GM19099 (cell line): Measurements from ENCODE around the gene SLC5A12.

ENCODE experiments used
- POLR2A ChIP-seq: IDR thresholded peaks from 3 replicates; pipeline ENCODE4 v1.6.1; 2011; ENCODE audit warnings: low read depth; ENCODE audit not compliant: insufficient read length; ENCODE audit errors: extremely low read depth

The SLC5A12 gene

DNA sequence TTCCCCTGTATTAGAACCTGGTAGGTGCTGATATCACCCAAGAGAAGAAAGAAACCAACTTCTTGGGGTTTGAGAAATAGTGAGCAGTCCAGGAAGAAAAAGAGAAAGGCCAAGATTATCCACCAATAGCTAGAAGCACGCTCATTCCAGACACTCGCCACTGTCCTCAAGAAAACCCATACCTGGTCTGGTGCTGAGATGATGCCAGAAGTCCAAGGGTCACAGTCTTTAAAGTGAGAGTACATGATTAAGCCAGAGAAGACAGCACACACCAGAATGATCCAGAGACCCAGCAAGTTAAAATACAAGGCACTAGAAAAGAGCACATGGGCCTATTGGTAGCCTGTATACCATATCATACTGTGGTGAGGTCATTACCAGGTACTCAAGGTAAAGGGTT is 23.6 kb downstream of the SLC5A12 start:
- TF ChIP-seq POLR2A: no peak

DNA sequence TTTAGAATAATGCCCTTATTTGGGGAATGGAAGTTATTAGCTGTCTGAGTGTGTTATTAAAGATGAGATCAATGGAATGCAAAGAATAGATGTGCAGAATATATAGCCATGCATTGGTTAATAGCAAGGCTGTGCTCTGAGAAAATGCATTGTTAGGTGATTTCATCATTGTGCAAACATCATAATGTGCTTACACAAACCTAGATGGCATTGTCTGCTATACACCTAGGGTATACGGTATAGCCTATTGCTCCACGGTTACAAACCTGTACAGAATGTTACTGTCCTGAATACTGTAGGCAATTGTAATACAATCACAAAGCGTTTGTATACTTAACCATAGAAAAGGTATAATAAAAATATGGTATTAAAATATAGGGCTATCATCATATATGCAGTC is 25.5 kb downstream of the SLC5A12 start:
- TF ChIP-seq POLR2A: no peak

DNA sequence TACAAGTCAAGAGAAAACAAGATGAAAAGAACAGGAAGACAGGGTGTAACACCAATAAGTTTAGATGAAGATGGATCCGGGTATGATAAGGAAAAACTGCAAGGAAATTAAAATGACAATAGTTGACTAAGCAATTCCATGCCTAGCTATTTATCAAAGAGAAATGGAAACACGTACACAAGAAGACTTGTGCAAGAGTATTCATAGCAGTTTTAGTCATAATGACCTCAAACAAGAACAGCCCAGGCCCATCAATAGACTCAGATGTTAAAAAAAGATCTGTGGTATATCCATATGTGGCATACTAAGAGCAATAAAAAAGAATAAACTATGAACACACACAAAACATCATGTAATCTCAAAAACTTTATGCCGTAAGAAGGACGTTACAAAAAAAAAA is 33.2 kb downstream of the SLC5A12 start:
- TF ChIP-seq POLR2A: no peak

DNA sequence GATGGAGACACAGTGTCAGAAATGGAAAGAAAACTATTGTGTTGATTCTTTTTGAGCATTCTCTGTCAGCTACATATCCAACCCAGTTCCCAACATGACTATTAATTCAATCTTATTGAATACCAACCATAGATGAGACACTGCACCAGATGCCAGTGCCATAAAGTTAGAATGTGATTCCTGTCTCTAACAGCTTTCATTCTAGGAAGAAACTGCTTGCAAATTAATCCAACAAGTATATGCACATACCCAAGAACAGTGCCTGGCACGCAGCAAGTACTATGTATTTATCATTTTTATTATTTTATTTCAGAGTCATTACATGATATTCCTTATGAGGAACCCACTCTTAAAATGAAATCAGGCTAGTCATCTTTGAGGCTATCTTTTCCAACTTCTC is 34.5 kb downstream of the SLC5A12 start:
- TF ChIP-seq POLR2A: no peak

DNA sequence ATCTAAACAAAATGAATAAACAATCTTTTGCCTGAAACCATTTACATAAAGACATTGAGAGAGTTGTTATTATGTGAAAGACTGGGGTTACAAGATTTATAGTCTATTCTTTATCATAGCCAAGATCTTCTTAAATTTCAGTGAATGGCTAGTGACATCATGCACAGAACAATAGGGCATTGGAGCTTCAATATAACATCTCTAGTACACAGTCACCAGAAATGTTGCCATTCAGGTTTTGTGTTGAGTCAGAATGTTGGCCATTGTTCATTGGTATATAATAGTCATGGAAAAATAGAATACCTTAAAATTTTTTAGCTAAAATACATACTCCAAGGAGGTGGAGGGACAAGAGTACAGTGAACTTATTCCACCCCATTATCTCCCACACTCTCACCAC is 44.3 kb downstream of the SLC5A12 start:
- no peak for TF ChIP-seq POLR2A

GRCh38 chr11:26676641-26677040 is 45.2 kb downstream of the SLC5A12 start:
- no peak for TF ChIP-seq POLR2A

DNA sequence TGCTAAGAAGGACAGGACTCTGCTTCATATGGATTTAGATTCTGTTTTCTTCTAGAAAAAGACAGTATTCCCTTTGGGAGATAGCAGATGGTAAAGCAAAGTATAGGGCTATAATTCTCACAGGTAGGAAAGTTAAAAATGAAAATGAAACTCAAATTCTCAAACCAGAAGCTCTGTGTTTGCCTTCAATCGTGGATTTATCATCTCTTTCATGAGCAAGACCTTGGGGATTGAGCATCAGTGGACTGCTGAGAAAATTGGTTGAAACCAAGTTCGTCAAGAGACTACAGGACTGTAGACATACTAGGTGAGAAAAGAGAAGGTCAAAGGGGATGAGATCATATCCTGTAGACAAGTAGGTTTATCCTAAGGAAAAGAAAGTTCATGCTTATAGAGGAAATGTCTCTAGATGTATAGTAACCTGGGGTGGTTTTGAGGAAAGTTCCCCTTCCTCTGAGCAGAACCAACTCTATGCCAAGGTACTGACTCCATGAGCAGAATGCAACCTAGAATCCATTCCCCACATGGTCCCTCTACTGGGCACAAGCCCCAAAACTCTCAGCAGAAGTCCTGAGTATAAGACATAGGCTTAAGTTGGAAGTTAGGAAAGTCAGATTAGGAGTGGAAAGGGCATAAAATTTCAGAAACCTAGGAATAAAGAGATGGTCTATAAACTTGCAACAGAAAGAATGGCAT is 46.5 kb downstream of the SLC5A12 start:
- no peak for TF ChIP-seq POLR2A

GRCh38 chr11:26665946-26666345 is 55.9 kb downstream of the SLC5A12 start:
- TF ChIP-seq POLR2A: no peak

- no peak for TF ChIP-seq POLR2A
Observed at GRCh38 chr11:26665036-26665435, 56.8 kb downstream of the SLC5A12 start.

DNA sequence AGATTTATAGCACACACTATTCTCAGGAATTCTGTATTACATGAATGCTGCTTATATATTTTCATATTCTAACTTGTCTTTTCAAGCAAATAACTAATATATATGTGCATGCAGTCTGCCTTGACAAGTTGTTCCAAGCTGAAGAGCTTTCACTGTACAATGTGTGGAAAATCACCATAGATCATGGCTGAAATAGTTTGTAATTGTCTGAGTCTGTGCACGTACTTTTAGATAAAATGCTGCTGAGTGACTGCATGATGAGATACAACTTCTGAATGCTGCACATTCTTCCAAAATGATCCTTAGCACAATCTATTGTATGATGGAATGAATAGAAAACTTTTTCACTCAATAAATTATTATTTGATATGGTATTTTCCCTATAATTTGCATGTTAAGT is 58.9 kb downstream of the SLC5A12 start:
- TF ChIP-seq POLR2A: no peak

GRCh38 chr11:26655287-26655686 is 66.6 kb downstream of the SLC5A12 start:
- no peak for TF ChIP-seq POLR2A

- no peak for TF ChIP-seq POLR2A
Observed at GRCh38 chr11:26651916-26652315, 69.9 kb downstream of the SLC5A12 start.

- TF ChIP-seq POLR2A: no peak
Observed at GRCh38 chr11:26649884-26650283, 72.0 kb downstream of the SLC5A12 start.

- TF ChIP-seq POLR2A: no peak
Observed at GRCh38 chr11:26632691-26633159, 89.1 kb downstream of the SLC5A12 start.

DNA sequence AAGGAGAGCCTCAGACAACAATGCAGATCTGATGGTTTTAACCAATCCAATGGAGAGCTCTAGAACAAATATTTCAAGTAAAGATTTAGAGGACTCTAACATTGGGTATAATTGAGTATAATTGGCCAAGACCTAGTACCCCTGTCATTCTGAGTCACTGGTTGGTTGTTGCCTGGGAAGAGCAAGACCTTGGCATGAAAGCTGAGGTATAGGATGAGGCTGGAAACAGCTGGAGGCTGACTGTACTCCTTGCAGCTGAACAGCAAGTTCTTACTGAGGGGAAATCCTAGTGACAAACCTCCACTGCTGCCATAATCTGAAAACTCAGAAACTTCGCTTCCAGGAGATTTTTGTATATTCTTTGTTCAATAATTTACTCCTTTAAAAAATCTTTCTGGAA is 95.5 kb downstream of the SLC5A12 start:
- TF ChIP-seq POLR2A: no peak

DNA sequence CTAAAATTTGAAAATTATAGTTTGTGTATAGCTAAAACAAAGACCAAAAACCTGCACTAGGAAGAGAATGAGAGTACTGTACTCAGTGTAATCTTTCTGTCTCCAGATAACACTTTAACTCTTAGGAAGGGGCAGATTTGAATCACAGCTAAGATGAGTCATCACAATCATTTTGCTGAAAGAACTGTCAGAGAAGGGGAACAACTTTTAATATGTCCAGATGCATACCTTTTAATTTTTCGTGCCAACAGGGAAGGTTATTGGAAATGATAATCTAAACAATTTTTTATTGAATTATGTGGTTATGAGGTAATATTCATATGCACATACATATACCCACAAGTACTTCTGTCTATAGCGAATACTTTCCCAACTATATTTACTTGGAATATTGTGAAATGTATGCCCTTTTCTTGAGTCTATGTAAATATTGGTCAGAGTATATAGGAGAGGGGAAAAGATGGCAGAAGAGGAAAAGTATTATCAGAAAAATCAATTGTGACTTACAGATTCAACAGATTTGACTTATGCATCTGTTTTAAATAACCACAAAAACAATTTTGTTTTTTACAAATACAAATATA is 98.7 kb downstream of the SLC5A12 start:
- TF ChIP-seq POLR2A: no peak

DNA sequence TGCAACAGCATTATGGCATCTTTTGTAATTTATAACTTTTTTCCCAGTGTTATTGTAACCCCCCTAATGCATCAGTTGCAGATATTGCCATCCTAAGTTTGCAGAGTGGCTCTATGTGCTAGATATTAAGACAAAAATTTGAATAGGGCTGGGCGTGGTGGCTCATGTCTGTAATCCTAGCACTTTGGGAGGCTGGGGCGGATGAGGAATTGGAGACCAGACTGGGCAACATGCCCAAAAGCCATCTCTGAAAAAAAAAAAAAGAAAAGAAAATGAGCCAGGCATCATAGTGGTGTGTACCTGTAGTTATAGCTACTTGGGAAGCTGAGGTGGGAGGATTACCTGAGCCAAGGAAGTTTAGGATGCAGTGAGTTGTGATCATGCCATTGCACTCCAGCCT is 99.7 kb downstream of the SLC5A12 start:
- TF ChIP-seq POLR2A: no peak
